Gastrocnemius medialis (tissue), 4 donors: ENCODE results near the gene AKAP8L. TPM values are rescaled to one million over a fixed set of nuclear protein-coding genes. Genes with fewer than 3 reads are reported as not detected.
A peak's percentile ranks its signal among the peaks of the same experiment; 100 is the strongest.
"Not testable (repeated sequence)": the region's sequence is repeated elsewhere in the genome, so short reads cannot be mapped to it uniquely, and the experiment has no call there.

ENCODE experiments used
- ATAC-seq, 2 donors: fragments of 150-250 bp; one replicate each; pipeline ENCODE4 v1.9.1; 2016
- DNase-seq, 2 donors: peaks; one replicate each; pipeline ENCODE4 v3.0.0-alpha.2; 2019
- H3K27ac ChIP-seq, 4 donors: fragments of 200-600 bp; sonication (generic); 1 replicate in 1 of 4; 2 replicates in 3 of 4; pipeline ENCODE4 v1.5.1; 2016 to 2018; ENCODE audit warnings: mild to moderate bottlenecking in 2 of 4, moderate library complexity in 1 of 4
- H3K27me3 ChIP-seq, 3 donors: fragments of 200-600 bp; sonication (generic) in 2 of 3; 1 replicate in 1 of 3; 2 replicates in 2 of 3; pipeline versions ENCODE4 v1.5.1 to v1.6.0; 2016 to 2019; ENCODE audit warnings: mild to moderate bottlenecking in 1 of 3, moderate library complexity in 1 of 3
- H3K36me3 ChIP-seq, 2 donors: fragments of 200-600 bp; sonication (generic) in 1 of 2; one replicate each; pipeline ENCODE4 v1.5.1; 2017 to 2018
- H3K4me1 ChIP-seq, 2 donors: fragments of 200-600 bp; sonication (generic) in 1 of 2; one replicate each; pipeline ENCODE4 v1.5.1; 2016 to 2017; ENCODE audit warnings: mild to moderate bottlenecking in 2 of 2
- H3K4me3 ChIP-seq, 4 donors: fragments of 200-600 bp; sonication (generic) in 3 of 4; 1 replicate in 1 of 4; 2 replicates in 3 of 4; pipeline ENCODE4 v1.5.1; 2016 to 2019; ENCODE audit warnings: mild to moderate bottlenecking in 2 of 4
- H3K9me3 ChIP-seq, 3 donors: fragments of 200-600 bp; sonication (generic) in 2 of 3; 1 replicate in 1 of 3; 2 replicates in 2 of 3; pipeline ENCODE4 v1.5.1; 2016 to 2019
- CTCF ChIP-seq, 5 experiments: fragments of 450-650 bp in 3 of 5; fragments of 200-600 bp in 2 of 5; sonication (generic) in 2 of 5; IDR thresholded peaks in 4 of 5; conservative IDR thresholded peaks in 1 of 5; 1 replicate in 4 of 5; 2 replicates in 1 of 5; pipeline ENCODE4 v1.5.1; 2016 to 2019; ENCODE audit warnings: antibody characterized with exemption in 5 of 5, mild to moderate bottlenecking in 3 of 5, moderate library complexity in 3 of 5
- POLR2A ChIP-seq, 2 donors: fragments of 450-650 bp; IDR thresholded peaks; one replicate each; pipeline ENCODE4 v1.6.1; 2017; ENCODE audit warnings: antibody characterized with exemption in 2 of 2, mild to moderate bottlenecking in 2 of 2, moderate library complexity in 2 of 2
- in situ Hi-C, 4 donors: fragments of 200-750 bp; cut with MboI; loops; one replicate each; pipeline versions ENCODE4 v1.15.0 to v1.8.0; 2017; ENCODE audit warnings: low sequenced_read_pairs in 4 of 4
- intact Hi-C: fragments of 100-400 bp; cut with DNase I; formaldehyde crosslinking; loops from one replicate; pipeline ENCODE4 v1.15.1; 2023; ENCODE audit warnings: low total_unique reads
- total RNA-seq, 4 donors: library from RNA; depleted of rRNA; stranded (reverse); fragments of >200 nt; gene quantifications; one replicate each; pipeline versions ENCODE4 v1.1.0 to v1.2.3, GENCODE V29; 2016

AKAP8L gene
- total RNA-seq, 4 donors from 2014 or later = 69.3 to 142 (median 85.6) TPM

- DNase-seq (no peak), ATAC-seq (peak in 1 of 2 donors; percentile 30)
- intact Hi-C loops = no loop called here
- H3K27ac ChIP-seq = no peak overlapping the region
- no peak overlapping the region for H3K4me3 ChIP-seq
- no peaks in the 10 kb centered on the region for H3K27me3 ChIP-seq
- TF ChIP-seq POLR2A (IDR thresholded peaks at IDR 0.05) (no peak), CTCF (IDR thresholded peaks at IDR 0.05 in 4 of 5, conservative IDR thresholded peaks at IDR 0.05 in 1 of 5) (no peak)
- H3K4me1 ChIP-seq = peaks cover 0 to 3% of the 10 kb centered on the region in 2 donors
- in situ Hi-C loops = loop anchor here in 2 of 4 donors (25.0 kb wide), 2 partner anchors 105 to 195 kb away; no protein-coding TSS in a partner anchor
- H3K9me3 ChIP-seq = no peaks in the 10 kb centered on the region
- H3K36me3 ChIP-seq = peaks cover 5 to 77% of the 10 kb centered on the region in 2 donors
These were observed 51.3 kb downstream of the AKAP8L start for GRCh38 chr19:15367439-15367838.

- intact Hi-C loops = no loop called here
- H3K27me3 ChIP-seq = no peaks in the 10 kb centered on the region
- no peak overlapping the region for H3K27ac ChIP-seq
- peaks cover 5 to 75% of the 10 kb centered on the region in 2 donors for H3K36me3 ChIP-seq
- no peaks in the 10 kb centered on the region for H3K9me3 ChIP-seq
- DNase-seq (no peak), ATAC-seq (no peak)
- no peaks in the 10 kb centered on the region for H3K4me1 ChIP-seq
- in situ Hi-C loops = loop anchor here in 2 of 4 donors (25.0 kb wide), 2 partner anchors 103 to 197 kb away; no protein-coding TSS in a partner anchor
- TF ChIP-seq CTCF (IDR thresholded peaks at IDR 0.05 in 4 of 5, conservative IDR thresholded peaks at IDR 0.05 in 1 of 5) (no peak), POLR2A (IDR thresholded peaks at IDR 0.05) (no peak)
- H3K4me3 ChIP-seq = no peak overlapping the region
These were observed 53.5 kb downstream of the AKAP8L start for GRCh38 chr19:15365264-15365663.

- H3K27ac ChIP-seq, ATAC-seq, H3K9me3 ChIP-seq, H3K4me3 ChIP-seq, intact Hi-C loops, H3K27me3 ChIP-seq, DNase-seq, H3K4me1 ChIP-seq: not testable (repeated sequence)
- in situ Hi-C loops = loop anchor here in 2 of 4 donors (25.0 kb wide), 2 partner anchors 101 to 199 kb away; no protein-coding TSS in a partner anchor
- peaks cover 5 to 75% of the 10 kb centered on the region in 2 donors for H3K36me3 ChIP-seq
These were observed 55.0 kb downstream of the AKAP8L start for GRCh38 chr19:15363791-15364190.

GRCh38 chr19:15363048-15363447 is 55.7 kb downstream of the AKAP8L start:
- in situ Hi-C loops = loop anchor here in 2 of 4 donors (25.0 kb wide), 2 partner anchors 101 to 199 kb away; no protein-coding TSS in a partner anchor
- peaks cover 5 to 75% of the 10 kb centered on the region in 2 donors for H3K36me3 ChIP-seq
- H3K4me1 ChIP-seq, H3K27me3 ChIP-seq, DNase-seq, intact Hi-C loops, ATAC-seq, H3K27ac ChIP-seq, H3K4me3 ChIP-seq, H3K9me3 ChIP-seq: not testable (repeated sequence)

- H3K27me3 ChIP-seq, DNase-seq, H3K4me3 ChIP-seq, H3K9me3 ChIP-seq, ATAC-seq, H3K4me1 ChIP-seq, intact Hi-C loops: not testable (repeated sequence)
- Histone ChIP-seq H3K27ac (peak overlapping the region in 1 of 4 donors; percentile 13), H3K36me3 (peaks cover 0 to 79% of the 10 kb centered on the region in 2 donors)
- in situ Hi-C loops = loop anchor here in 2 of 4 donors (25.0 kb wide), 2 partner anchors 98 to 202 kb away; no protein-coding TSS in a partner anchor
These were observed 58.8 kb downstream of the AKAP8L start for GRCh38 chr19:15360015-15360414.

- DNase-seq = no peak
- Histone ChIP-seq H3K4me3 (no peak overlapping the region), H3K9me3 (no peaks in the 10 kb centered on the region), H3K27ac (peak overlapping the region in 1 of 4 donors; percentile 5), H3K27me3 (no peaks in the 10 kb centered on the region), H3K36me3 (peaks cover 0 to 81% of the 10 kb centered on the region in 2 donors), H3K4me1 (no peaks in the 10 kb centered on the region)
- ATAC-seq = no peak
- TF ChIP-seq CTCF (IDR thresholded peaks at IDR 0.05 in 4 of 5, conservative IDR thresholded peaks at IDR 0.05 in 1 of 5) = no peak
- TF ChIP-seq POLR2A (IDR thresholded peaks at IDR 0.05) = no peak
- in situ Hi-C loops (loop anchor here in 2 of 4 donors (25.0 kb wide), 2 partner anchors 97 to 203 kb away; no protein-coding TSS in a partner anchor), intact Hi-C loops (no loop called here)
These were observed 59.9 kb downstream of the AKAP8L start for GRCh38 chr19:15358918-15359317.
